GM13976 (cell line): ENCODE measurements around the gene HIGD1A.
"Not testable (repeated sequence)": the region's sequence is repeated elsewhere in the genome, so short reads cannot be mapped to it uniquely, and the experiment has no call there.

Source experiments
- DNase-seq: peaks from one replicate; pipeline ENCODE4 v3.0.0; 2012; ENCODE audit warnings: low spot score
- in situ Hi-C: fragments of 300-500 bp; cut with MboI; formaldehyde crosslinking; loops from one replicate; pipeline ENCODE4 v1.12.0; 2022; ENCODE audit warnings: low sequenced_read_pairs, mixed read lengths, inconsistent platforms; ENCODE audit not compliant: unreplicated experiment
- TF ChIP-seq, protein P1 (sequence below): IDR thresholded peaks from 2 replicates; pipeline ENCODE4 v1.5.1; 2012; ENCODE audit warnings: borderline replicate concordance, mild to moderate bottlenecking; ENCODE audit not compliant: insufficient read depth; ENCODE audit errors: extremely low read depth, missing control alignments, control extremely low read depth

Gene HIGD1A

DNA sequence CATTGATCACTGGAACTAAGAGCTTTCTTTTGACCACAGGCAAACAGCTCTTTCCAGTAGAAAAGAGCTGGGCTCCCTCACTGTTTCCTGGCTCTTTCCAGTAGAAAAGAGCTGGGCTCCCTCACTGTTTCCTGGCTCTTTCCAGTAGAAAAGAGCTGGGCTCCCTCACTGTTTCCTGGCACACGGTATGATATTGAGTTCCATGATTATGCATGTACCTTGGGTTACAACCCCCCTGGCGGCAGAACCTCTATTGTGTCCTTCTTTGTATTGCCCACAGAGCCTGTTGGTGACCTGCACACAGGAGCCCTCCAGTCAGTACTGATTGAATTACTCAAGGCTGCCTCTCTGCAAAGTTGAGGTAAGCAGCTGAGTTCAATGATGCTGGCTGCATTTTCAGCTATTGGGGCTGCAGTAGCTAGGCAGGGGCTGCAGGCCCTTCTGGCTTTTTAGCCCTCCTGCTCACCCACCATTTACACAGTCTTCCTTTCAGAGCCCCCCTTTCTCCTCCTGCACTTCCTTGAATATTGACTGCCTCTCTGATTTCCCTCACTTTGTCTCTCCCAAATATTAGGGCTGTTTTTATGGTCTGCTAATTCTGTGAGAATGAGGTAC lies 15.2 kb upstream of the HIGD1A start:
- no peak for DNase-seq
- in situ Hi-C loops, result no loop called here
- TF ChIP-seq, protein P1, sequence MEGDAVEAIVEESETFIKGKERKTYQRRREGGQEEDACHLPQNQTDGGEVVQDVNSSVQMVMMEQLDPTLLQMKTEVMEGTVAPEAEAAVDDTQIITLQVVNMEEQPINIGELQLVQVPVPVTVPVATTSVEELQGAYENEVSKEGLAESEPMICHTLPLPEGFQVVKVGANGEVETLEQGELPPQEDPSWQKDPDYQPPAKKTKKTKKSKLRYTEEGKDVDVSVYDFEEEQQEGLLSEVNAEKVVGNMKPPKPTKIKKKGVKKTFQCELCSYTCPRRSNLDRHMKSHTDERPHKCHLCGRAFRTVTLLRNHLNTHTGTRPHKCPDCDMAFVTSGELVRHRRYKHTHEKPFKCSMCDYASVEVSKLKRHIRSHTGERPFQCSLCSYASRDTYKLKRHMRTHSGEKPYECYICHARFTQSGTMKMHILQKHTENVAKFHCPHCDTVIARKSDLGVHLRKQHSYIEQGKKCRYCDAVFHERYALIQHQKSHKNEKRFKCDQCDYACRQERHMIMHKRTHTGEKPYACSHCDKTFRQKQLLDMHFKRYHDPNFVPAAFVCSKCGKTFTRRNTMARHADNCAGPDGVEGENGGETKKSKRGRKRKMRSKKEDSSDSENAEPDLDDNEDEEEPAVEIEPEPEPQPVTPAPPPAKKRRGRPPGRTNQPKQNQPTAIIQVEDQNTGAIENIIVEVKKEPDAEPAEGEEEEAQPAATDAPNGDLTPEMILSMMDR, result no peak

DNA sequence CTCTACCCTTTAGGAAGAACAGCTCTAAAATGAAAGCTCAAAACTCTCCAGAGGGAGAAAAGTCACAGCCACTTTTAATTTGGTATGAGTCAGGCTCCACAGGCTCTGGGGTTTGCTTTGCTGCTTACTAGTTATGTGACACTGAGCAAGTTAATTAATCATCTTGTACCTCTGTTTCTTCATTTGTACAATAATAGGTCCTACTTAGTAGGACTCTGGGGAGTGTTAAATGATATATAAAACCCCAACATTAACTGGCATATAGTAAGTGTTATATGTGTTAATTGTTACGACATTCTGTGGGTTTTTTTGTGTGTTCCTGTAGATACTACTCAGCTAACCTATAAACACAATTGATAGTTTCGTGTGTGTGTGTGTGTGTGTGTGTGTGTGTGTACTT lies 11.5 kb upstream of the HIGD1A start:
- no peak for DNase-seq
- TF ChIP-seq, protein P1, result no peak
- in situ Hi-C loops, result no loop called here

GRCh38 chr3:42814914-42815507 lies 10.7 kb upstream of the HIGD1A start:
- in situ Hi-C loops, result no loop called here
- no peak for DNase-seq
- TF ChIP-seq, protein P1, result no peak

DNA sequence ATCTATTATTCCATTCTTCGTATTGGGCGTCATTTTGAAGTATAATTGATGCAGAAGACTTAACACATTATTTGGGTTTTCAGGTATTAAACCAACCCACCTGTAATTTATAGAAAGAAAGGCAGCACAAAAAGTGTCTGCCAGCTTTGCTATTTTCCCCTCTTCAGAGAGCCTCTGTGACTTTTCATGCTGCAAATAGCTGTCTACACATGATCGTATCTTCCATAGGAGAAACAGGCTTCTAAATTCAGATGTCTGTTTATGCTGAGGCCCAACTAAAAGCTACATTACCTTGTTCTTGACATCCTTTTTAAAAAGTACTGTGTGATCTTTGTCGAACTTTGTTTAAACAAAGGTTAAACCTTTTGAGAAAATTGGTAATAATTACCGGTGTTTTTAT lies 10.0 kb upstream of the HIGD1A start:
- DNase-seq, result no peak
- in situ Hi-C loops, result no loop called here
- TF ChIP-seq, protein P1, result no peak

- DNase-seq, in situ Hi-C loops: not testable (repeated sequence)
Observed at GRCh38 chr3:42811118-42811883, 7.0 kb upstream of the HIGD1A start.

GRCh38 chr3:42810706-42811105 lies 6.4 kb upstream of the HIGD1A start:
- in situ Hi-C loops, DNase-seq: not testable (repeated sequence)

GRCh38 chr3:42809202-42809601 lies 4.9 kb upstream of the HIGD1A start, which contains the start of gene ACKR2:
ACKR2 (plus strand) TSS chr3:42809445; CDS start chr3:42864503, 55,058 bp downstream.
- in situ Hi-C loops, result no loop called here
- TF ChIP-seq, protein P1, result no peak
- DNase-seq, result no peak
